IPS-20b (cell line): ENCODE data around the gene USP12.

Experiments used
- H3K27ac ChIP-seq: one replicate; pipeline ENCODE4 v1.5.1; 2013; ENCODE audit warnings: low read length
- H3K27me3 ChIP-seq: 2 replicates; pipeline ENCODE4 v1.6.1; 2013; ENCODE audit warnings: mild to moderate bottlenecking, low read length, inconsistent platforms; ENCODE audit not compliant: insufficient read depth
- H3K36me3 ChIP-seq: 2 replicates; pipeline ENCODE4 v1.6.1; 2013; ENCODE audit warnings: low read depth, mild to moderate bottlenecking, inconsistent platforms, low read length, moderate library complexity; ENCODE audit not compliant: insufficient read depth
- H3K4me1 ChIP-seq: 2 replicates; pipeline ENCODE4 v1.6.1; 2013; ENCODE audit warnings: mild to moderate bottlenecking, control low read depth, inconsistent platforms, low read length, moderate library complexity; ENCODE audit not compliant: insufficient read depth
- H3K4me3 ChIP-seq: 2 replicates; pipeline ENCODE4 v1.5.1; 2013; ENCODE audit warnings: mild to moderate bottlenecking, low read length, inconsistent platforms
- H3K9ac ChIP-seq: 2 replicates; pipeline ENCODE4 v1.6.1; 2013; ENCODE audit warnings: low read depth, mild to moderate bottlenecking, inconsistent platforms, low read length, moderate library complexity
- H3K9me3 ChIP-seq: 2 replicates; pipeline ENCODE4 v1.6.1; 2013; ENCODE audit warnings: mild to moderate bottlenecking, low read depth, low read length, inconsistent platforms; ENCODE audit not compliant: insufficient read depth

USP12 gene

GRCh38 chr13:27055526-27055925, 116.1 kb downstream of the USP12 start:
- Histone ChIP-seq H3K4me1 (no peaks in the 10 kb centered on the region), H3K4me3 (no peak overlapping the region), H3K36me3 (no peaks in the 10 kb centered on the region), H3K27ac (no peak overlapping the region), H3K9me3 (no peaks in the 10 kb centered on the region), H3K9ac (no peak overlapping the region), H3K27me3 (no peaks in the 10 kb centered on the region)

GRCh38 chr13:27054760-27055159, 116.9 kb downstream of the USP12 start:
- H3K36me3 ChIP-seq = no peaks in the 10 kb centered on the region
- H3K9ac ChIP-seq = no peak overlapping the region
- H3K9me3 ChIP-seq = no peaks in the 10 kb centered on the region
- H3K27me3 ChIP-seq = no peaks in the 10 kb centered on the region
- no peaks in the 10 kb centered on the region for H3K4me1 ChIP-seq
- no peak overlapping the region for H3K27ac ChIP-seq
- no peak overlapping the region for H3K4me3 ChIP-seq

- Histone ChIP-seq H3K4me3 (no peak overlapping the region), H3K9me3 (no peaks in the 10 kb centered on the region), H3K27me3 (no peaks in the 10 kb centered on the region), H3K4me1 (no peaks in the 10 kb centered on the region), H3K27ac (no peak overlapping the region), H3K36me3 (no peaks in the 10 kb centered on the region), H3K9ac (no peak overlapping the region)
Observed at GRCh38 chr13:27053902-27054595, 117.6 kb downstream of the USP12 start.

GRCh38 chr13:27053210-27053884, 118.3 kb downstream of the USP12 start:
- Histone ChIP-seq H3K27ac (no peak overlapping the region), H3K9ac (no peak overlapping the region), H3K4me1 (no peaks in the 10 kb centered on the region), H3K27me3 (no peaks in the 10 kb centered on the region), H3K4me3 (no peak overlapping the region), H3K36me3 (no peaks in the 10 kb centered on the region), H3K9me3 (no peaks in the 10 kb centered on the region)

- Histone ChIP-seq H3K4me3 (no peak overlapping the region), H3K9me3 (no peaks in the 10 kb centered on the region), H3K36me3 (no peaks in the 10 kb centered on the region), H3K9ac (no peak overlapping the region), H3K27ac (no peak overlapping the region), H3K4me1 (no peaks in the 10 kb centered on the region), H3K27me3 (no peaks in the 10 kb centered on the region)
Observed at GRCh38 chr13:27052551-27053208, 118.9 kb downstream of the USP12 start.

- Histone ChIP-seq H3K9me3 (no peaks in the 10 kb centered on the region), H3K27ac (no peak overlapping the region), H3K4me1 (peaks cover 9% of the 10 kb centered on the region; the same call in 1 of the 2 replicates), H3K9ac (no peak overlapping the region), H3K36me3 (no peaks in the 10 kb centered on the region), H3K4me3 (no peak overlapping the region), H3K27me3 (no peaks in the 10 kb centered on the region)
Observed at GRCh38 chr13:27047081-27047480, 124.5 kb downstream of the USP12 start.

- Histone ChIP-seq H3K27ac (no peak overlapping the region), H3K36me3 (no peaks in the 10 kb centered on the region), H3K27me3 (no peaks in the 10 kb centered on the region), H3K4me1 (peaks cover 9% of the 10 kb centered on the region; the same call in 1 of the 2 replicates), H3K9ac (no peak overlapping the region; the same call in 1 of the 2 replicates), H3K4me3 (no peak overlapping the region), H3K9me3 (no peaks in the 10 kb centered on the region)
Observed at GRCh38 chr13:27044837-27045570, 126.6 kb downstream of the USP12 start.

GRCh38 chr13:27043013-27043412, 128.6 kb downstream of the USP12 start:
- Histone ChIP-seq H3K36me3 (no peaks in the 10 kb centered on the region), H3K27me3 (no peaks in the 10 kb centered on the region), H3K9ac (no peak overlapping the region), H3K4me1 (peaks cover 9% of the 10 kb centered on the region; the same call in 1 of the 2 replicates), H3K9me3 (no peaks in the 10 kb centered on the region), H3K27ac (no peak overlapping the region), H3K4me3 (no peak overlapping the region)

- Histone ChIP-seq H3K4me1 (peaks cover 14% of the 10 kb centered on the region), H3K27me3 (peaks cover 3% of the 10 kb centered on the region; the same call in 1 of the 2 replicates), H3K27ac (no peak overlapping the region), H3K4me3 (no peak overlapping the region), H3K9ac (no peak overlapping the region), H3K9me3 (no peaks in the 10 kb centered on the region), H3K36me3 (no peaks in the 10 kb centered on the region)
Observed at GRCh38 chr13:27041341-27041740, 130.3 kb downstream of the USP12 start.

GRCh38 chr13:27040826-27041108, 130.8 kb downstream of the USP12 start:
- H3K27me3 ChIP-seq = peaks cover 8% of the 10 kb centered on the region
- H3K4me3 ChIP-seq = no peak overlapping the region
- no peak overlapping the region for H3K27ac ChIP-seq
- no peak overlapping the region for H3K9ac ChIP-seq
- H3K4me1 ChIP-seq = peaks cover 19% of the 10 kb centered on the region
- H3K9me3 ChIP-seq = no peaks in the 10 kb centered on the region
- H3K36me3 ChIP-seq = no peaks in the 10 kb centered on the region

GRCh38 chr13:27039171-27039701, 132.4 kb downstream of the USP12 start:
- H3K9me3 ChIP-seq = no peaks in the 10 kb centered on the region
- no peak overlapping the region for H3K9ac ChIP-seq

More at GRCh38 chr13:27039171-27039701, 132.4 kb downstream of the USP12 start:
- Histone ChIP-seq H3K4me3 (no peak overlapping the region), H3K4me1 (peaks cover 21% of the 10 kb centered on the region), H3K36me3 (no peaks in the 10 kb centered on the region), H3K27ac (no peak overlapping the region), H3K27me3 (peaks cover 22% of the 10 kb centered on the region)
